Measurements from ENCODE around the gene SPDYE2B.
"Not testable (repeated sequence)": the region's sequence is repeated elsewhere in the genome, so short reads cannot be mapped to it uniquely, and the experiment has no call there.

The SPDYE2B gene

DNA sequence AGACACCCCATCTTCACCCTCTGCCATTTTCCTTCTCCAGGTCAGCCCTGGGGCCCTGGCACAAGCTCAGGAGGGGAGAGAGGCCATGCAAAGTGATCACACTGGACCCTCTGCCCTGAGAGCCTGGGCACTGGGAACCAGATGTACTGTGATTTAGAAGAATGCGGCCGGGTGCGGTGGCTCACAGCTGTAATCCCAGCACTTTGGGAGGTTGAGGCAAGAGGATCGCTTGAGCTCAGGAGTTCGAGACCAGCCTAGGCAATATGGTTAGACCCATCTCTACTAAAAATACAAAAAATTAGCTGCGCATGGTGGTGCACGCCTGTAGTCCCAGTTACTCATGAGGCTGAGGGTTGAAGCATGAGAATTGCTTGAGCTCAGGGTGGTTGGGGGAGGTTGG lies 2.3 kb upstream of the SPDYE2B start:
- DNase-seq, result not testable (repeated sequence)

DNA sequence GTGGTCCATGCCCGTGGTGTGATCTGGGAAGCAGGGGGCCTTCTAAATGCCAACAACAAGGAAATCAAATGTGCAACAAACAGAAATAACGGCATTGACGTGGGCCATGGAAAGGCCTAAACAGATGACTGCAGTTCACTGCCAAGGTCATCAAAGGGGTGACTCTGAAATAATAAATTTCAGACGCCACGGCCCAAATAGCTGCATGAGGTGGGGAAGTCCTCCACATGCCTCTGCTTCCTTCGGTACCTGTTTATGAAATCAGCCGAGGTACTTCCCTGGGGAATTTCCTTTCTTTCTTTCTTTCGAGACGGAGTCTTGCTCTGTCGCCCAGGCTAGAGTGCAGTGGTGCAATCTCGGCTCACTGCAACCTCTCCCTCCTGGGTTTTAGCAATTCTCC lies 14.6 kb downstream of the SPDYE2B start:
- not testable (repeated sequence) for DNase-seq

DNA sequence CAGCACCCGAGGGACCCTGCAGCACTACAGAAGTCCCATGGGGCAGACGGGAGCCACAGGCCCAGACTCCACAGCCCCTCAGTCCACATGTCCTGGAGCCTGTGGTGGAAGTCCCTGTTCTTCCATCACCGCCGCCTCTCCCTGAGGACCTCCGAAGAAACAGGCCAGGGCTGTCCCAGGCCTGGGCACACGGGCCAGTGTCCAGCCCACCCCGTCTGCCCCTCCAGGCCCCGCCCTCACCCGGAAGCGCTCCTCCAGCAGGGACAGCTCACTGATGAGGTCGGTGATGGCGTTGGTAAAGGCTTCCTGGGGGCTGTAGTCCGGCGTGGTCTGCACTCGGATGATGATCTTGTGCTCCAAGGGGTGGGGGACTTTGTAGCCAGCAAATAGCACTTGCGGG lies 16.7 kb downstream of the SPDYE2B start:
- not testable (repeated sequence) for DNase-seq

DNA sequence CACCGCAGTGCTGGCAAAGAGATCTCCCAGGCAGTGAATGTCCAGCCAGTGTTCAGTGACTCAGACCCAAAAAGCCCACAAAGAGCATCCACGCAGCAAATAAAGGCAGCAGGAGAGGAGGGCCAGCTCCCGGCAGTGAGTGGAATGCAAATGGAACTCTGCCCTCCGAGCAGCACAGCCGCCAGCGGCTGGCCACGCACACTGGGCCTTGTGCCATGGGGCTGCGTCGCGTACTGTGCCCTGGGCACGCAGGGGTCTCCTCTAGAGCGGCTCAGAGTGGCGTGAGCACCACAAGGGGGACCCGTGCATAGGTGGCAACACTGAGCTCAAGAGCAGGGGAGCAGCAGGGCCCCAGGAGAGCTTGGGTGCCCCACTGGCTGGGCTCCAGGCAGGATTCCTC lies 17.4 kb downstream of the SPDYE2B start:
- DNase-seq, result not testable (repeated sequence)

DNA sequence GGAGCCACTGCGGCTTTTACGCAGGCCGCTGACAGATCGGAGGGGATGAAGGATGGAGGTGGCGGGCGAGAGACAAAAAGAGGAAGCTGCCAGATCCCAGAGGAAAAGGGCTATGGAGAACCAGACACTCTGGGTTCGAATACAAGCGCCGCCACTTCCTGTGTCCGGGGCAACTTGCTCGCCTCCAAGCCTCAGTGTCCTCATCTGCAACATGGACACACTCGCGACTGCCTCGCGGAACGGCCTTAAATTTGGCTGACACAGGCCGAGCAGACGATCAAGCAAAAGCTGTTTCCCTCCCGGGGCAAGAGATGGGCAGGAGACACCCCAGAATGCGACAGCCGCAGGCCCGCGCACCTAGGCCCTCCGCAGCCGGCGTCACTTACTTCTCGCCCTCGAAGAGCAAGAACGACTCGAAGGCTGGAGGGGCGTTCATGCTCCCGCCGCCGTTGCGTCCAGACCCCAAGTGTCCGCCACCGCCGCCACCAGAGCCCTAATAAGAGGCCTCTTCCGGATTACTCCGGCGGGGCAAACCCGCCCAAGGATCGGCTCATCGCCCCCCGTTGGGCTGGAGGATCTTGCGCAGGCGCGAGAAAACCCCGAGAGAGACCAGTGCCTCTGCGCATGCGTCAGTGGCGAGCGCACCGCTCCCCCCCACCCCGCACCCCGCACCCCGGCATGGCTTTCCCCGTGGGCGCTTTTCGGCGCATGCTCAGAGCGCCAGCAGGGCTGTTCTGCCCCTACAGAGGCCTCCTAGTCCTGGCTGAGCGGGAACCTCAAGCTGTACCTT lies 21.2 kb downstream of the SPDYE2B start, which contains the start of gene POLR2J2:
Gene POLR2J2, minus strand, starts transcription at position 498 of the 790 bp plus-strand sequence. Its CDS starts 62 bp downstream, at position 436.
- not testable (repeated sequence) for DNase-seq

DNA sequence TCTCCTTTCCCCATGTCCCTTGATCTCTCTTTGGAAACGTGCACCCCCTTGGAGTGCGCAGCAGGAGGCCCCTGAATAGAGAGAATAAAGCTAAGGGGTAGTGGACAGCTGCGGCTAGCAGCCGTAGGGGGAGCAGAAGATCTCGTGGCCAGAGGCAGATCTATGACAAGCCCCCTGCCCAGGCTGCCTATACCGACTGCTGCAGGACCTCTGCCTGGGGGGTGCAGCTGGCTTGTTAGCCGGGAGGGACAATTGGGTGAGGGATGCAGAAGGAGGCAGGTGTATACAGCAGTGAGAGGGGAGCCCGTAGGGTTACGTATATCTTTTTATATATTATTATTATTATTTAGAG lies 21.8 kb downstream of the SPDYE2B start:
- DNase-seq, result not testable (repeated sequence)

DNA sequence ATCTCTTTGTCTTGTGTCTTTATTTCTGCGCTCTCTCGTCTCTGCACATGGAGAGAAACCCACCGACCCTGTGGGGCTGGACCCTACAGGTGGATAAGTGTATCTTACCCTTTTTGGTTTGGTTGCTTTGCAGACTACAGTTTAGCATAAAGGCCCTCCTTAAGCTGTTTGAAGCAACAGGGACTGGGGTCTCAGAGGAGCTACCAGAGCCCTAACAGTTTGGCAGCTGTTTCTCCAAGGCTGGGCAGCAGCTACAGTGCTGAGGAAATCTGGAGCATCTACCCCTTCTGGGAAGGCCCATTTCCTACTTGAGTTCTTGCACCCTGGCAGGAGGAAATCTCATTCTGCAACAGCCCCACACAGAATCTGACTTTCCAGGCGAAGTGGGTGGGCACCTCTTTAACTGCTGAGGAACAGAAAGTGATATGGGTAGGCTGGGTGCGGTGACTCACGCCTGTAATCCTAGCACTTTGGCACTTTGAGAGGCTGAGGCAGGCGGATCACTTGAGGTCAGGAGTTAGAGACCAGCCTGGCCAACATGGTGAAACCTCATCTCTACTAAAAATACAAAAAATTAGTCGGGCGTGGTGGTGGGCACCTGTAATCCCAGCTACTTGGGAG lies 23.4 kb downstream of the SPDYE2B start:
- DNase-seq, result not testable (repeated sequence)

DNA sequence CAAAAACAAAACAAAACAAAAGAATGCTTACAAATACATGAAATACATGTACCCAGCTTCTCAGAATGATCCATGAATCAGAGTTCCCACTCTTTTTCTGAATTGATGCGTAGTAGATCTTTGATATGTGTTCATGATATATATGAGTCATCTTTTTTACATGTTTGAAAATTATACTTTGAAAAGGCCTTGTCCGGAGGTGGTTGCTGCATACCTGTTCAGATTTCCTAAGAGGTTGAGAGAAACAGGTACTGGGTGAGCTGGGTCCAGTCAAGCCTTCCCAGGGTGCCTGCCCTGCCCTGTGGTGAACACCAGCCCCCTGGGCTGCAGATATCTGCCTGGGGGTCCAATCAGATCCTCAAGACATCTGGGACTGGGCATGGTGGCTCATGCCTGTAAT lies 25.4 kb downstream of the SPDYE2B start:
- DNase-seq, result not testable (repeated sequence)

DNA sequence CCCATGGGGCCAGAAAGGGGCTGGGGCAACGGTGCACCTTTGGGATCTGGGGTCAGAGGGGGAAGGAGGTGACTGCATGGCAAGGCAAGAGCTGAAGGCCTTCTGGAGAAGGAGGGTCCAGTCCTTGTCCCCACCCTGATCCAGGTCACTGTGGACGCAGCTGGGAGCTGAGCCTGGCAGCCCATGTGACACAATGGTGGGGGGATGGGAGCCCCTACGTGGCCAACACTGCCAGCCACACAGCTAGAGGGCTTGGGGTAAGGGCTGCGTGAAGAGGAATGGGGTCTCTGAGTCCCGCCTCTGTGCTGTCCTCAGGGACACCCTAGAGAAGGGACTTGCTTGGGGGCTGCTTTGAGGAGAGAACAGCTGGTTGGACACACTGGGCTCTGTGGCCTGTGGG lies 30.7 kb downstream of the SPDYE2B start:
- DNase-seq, result not testable (repeated sequence)

DNA sequence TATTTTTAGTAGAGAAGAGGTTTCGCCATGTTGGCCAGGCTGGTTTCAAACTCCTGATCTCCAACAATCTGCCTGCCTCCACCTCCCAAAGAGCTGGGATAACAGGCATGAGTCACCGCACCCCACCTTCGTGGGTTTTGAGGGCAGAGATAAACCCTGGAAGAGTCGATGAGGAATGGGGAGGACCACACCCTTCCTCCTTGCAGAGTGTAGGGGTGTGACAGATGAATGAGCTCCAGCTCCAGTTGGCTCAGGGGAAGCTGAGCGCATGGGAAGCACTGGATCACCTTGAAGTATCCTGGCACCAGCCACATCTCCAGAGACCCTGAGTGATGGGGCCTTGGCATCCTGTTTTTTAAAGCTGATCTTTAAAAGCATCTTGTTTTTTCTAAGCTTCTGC lies 32.4 kb downstream of the SPDYE2B start:
- DNase-seq, result not testable (repeated sequence)

DNA sequence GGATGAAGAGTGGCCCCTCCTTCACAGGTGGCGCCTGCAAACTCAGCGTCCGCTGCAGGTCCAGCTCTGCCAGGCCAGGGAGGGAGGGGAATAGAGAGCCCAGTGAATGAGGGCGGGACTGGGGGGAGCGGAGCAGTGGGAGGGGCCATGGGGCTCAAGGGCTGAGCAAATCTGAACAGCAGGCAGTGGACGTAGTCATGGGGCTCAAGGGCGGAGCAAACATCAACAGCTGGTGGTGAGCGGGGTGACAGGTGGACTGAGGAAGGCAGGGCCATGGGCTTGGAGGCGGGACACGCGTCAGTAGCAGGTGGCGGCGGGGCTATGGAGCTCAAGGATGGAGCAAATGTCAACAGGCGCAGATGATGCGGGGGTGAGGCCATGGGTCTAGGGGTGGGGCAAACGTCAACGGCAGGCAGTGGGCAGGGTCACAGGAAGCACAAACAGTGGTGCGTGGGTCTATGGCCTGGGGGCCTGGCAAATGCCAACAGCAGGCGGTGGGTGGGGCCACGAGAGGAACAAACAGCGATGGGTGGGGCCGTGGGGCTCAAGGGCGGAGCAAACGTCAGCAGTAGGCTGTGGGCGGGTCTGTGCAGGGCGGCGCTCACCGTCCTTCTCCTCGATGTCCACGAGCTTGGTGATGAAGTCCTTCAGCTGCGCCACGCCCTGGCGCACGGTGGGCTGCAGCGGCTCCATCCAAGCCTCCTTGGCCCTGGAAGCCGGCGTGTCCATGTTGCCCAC lies 38.3 kb downstream of the SPDYE2B start:
- DNase-seq, result not testable (repeated sequence)

DNA sequence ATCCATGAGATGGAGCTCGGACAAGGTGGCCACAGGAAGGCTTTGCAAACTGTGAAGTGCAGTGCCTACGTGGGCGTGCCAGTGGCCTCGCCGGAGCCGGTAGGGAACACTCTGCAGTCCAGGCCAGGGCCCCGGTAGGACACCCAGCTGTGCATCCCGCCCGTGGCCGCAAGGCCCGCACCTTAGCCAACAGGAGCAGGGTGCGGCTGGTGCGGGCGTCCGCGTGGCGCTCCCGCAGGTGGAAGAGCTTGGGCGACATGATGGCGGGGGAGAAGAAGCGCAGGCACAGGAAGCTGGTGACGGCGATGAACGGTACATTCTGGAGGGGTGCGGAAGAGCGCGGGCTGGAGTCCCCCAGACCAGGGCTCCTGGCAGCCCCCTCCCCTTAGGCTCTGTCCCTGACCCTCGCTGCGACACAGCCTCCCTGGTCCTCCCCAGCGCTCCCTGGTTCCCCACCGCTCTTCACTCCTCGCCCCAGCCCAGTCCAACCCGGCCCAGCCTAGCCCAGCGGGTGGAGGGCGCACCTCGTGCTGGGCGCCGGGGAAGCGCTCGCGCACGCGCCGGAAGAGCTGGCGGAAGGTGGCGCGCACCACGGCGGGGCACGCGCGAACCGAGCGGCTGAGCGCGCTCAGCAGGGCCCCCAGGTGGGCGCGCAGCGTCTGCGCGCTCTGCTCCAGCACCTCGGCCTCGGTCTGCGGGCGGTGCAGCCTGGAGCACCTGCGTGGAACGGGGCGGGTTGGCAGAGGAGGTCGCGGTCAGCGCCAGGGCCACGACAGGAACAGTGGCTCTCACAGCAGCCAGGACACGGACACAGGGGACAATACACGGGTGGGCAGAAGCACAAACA lies 39.5 kb downstream of the SPDYE2B start:
- peak in 4 of 6 experiments; percentile 1 to 27 (median 4) for DNase-seq

DNA sequence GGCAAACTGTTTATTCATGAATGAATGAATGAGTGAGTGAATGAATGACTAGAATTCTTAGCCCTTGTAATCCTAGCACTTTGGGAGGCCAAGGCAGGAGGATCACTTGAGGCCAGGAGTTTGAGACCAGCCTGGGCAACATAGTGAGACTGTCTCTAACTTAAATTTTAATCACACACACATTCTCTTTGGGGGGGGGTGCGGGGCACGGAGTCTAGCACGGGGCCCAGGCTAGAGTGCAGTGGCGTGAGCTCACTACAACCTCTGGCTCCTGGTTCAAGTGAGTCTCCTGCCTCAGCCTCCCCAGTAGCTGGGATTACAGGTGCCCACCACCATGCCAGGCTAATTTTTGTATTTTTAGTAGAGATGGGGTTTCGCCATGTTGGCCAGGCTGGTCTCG lies 40.5 kb downstream of the SPDYE2B start:
- not testable (repeated sequence) for DNase-seq

DNA sequence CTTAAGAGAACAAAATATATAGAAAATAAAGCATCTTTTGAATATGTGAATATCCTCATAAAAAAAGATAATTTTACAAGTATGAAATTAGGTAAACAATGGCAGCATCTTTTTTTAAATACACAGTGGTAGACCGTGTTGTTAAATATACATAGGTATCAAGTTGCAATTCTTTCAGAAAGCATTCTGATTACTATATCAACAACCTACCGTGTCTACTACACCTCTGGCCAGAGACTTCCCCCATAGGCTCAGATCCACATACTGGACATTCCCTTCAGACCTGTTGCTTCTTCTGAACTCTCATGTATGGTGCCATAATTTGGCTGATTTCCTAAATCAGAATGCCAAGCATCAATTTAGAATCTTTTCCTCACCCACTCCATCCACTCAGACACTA lies 43.9 kb downstream of the SPDYE2B start:
- not testable (repeated sequence) for DNase-seq

DNA sequence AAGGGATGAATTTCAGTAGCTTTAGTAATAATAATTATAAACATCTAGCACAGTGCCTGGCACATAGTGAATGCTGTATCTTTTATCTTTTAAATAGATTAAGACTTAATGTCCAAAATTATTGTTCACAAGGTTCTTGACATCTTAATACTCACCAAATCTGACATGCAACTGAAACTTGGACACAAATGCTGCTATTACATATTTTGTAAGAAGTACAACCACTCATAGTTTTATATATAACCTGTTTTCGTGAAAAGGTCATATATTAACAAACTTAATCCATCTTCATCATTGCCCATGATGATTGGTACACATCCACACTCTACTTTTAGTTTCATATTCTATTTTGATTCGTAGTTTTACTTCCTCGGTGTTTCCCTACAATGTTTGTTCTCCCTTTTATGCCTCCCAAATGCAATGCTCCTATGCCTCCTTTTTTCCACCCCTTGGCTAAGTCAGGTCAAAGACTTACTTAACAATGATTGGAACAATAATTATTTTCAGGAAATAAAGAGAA lies 45.0 kb downstream of the SPDYE2B start:
- DNase-seq, result not testable (repeated sequence)

DNA sequence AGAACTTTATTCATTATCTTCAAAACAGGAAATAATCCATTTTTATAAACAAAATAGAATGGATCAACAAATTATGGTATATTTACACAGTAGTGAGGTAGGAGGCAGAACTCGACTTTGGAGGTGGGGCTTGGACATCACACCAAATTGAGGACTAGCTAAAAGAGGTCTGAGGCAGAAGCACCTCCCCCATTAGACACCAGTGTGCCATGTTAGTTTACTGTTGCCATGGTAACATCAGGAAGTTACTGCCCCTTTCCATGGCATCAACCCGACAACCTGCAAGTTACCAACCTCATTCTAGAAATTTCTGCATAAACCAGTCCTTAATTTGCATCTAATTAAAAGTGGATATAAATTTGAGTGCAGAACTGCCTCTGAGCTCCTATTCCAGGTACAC lies 45.9 kb downstream of the SPDYE2B start:
- DNase-seq, result not testable (repeated sequence)

DNA sequence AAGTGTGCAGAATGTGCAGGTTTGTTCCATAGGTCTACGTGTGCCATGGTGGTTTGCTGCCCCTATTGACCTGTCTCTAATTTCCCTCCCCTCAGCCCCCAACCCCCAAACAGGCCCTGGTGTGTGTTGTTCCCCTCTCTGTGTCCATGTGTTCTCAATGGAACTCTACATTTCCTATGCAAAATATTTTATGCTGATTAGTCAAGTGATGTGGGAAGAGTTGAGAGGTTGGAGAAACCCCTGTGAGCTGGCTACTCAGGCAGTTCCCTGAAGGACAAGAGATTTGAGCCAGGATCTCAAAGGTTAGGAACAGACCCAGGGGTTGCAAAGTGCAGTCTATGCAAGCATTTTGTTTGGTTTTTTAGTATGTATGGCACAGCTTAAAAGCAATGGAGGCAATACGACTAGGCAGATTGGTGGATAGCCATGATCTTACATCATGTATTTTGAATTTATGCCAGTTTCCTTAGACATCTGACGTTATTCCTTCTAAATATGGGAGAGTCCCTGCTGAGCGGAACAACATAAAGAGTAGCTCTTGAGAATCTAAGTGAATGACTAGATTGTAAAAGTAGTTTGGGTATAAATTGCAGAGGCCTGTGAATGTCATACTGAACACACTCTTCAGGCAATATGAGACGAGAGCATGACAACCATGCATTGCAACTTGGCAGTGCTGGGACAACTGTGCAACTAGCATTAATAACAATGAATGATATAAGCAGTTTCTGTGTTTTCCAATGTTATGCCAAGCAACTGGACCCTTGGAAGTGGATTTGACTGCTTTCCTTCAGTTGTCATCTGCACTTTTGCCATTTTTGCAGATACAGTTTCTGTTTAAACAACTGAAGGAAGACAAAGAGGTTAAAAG lies 47.8 kb downstream of the SPDYE2B start:
- DNase-seq, result not testable (repeated sequence)

DNA sequence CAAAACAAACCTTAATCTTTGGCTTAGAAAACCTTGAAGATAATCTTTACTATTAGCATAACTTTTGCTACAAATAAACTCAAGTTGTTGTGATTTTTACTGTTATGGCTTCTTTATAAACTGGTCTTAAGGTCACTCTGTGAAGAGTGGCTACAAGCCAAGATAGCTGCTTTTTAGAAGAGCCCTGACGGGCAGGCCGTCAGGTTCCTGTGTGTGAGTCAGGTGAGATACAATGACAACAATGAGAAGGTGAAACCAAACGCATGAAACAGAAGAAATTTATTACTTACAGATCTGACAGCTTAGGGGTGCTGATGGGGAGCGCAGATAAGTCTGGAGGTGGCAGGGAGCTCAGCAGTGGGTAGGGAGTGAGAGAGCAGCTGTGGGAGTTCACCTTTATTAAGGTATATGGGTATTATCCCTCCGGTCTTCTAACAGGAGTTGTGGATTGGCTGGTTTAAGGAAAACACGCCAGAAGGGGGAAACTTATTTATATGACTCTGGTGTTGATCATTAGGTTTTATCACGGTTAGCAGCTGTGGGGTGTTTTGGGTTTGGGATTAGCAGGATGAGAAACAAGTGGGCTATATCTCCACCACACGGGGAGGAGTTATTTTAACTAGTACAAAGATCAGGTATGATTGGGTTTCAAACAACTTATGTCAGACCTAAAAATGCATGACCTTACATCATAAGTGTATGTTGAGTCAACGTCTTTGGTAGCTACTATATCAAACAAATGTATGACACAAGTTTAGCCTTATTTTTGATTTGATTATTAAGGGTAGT lies 49.0 kb downstream of the SPDYE2B start:
- not testable (repeated sequence) for DNase-seq
